NCI-H345 (cell line): Measurements from ENCODE around the gene CILP.

ENCODE experiments used
- DNase-seq: peaks from one replicate; lab custom pipeline; 2025; lab: John Stamatoyannopoulos, UW

Gene CILP

GRCh38 chr15:65154720-65155119, 56.6 kb downstream of the CILP start:
- no peak for DNase-seq

- DNase-seq, result no peak
Observed at GRCh38 chr15:65147902-65148301, 63.4 kb downstream of the CILP start.

DNA sequence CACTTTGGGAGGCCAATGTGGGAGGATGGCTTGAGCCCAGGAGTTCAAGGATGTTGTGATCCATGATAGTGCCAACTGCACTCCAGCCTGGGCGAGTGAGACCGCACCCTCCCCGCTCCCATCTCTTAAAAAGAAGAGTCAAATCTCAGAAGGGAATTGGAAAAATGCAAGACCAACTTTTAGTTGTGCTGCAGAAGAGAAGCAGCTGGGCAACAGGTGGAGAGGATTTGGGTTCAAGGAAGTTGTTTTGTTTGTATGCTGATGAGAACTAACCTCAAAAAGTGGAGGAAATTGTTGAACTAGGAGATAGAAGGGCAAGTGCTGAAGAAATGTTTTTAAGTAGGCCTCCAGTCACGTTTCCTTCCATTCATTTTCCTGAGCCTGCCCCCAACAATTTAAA, 64.8 kb downstream of the CILP start:
- no peak for DNase-seq
